Adipocyte (in vitro differentiated cells): ENCODE results near the gene FAM149A.

ENCODE experiments used
- DNase-seq: peaks from one replicate; pipeline ENCODE4 v3.0.0-alpha.2; 2015; ENCODE audit warnings: low read depth
- H3K27me3 ChIP-seq: replicated peaks from 2 replicates; pipeline ENCODE4 v1.7.0; 2013; ENCODE audit warnings: mild to moderate bottlenecking, low read length, moderate library complexity; ENCODE audit not compliant: control insufficient read depth, insufficient read depth
- H3K36me3 ChIP-seq: 2 replicates; pipeline ENCODE4 v1.7.0; 2013; ENCODE audit warnings: low read length, mild to moderate bottlenecking, moderate library complexity; ENCODE audit not compliant: control insufficient read depth, insufficient read depth, severe bottlenecking
- H3K4me1 ChIP-seq: 2 replicates; pipeline ENCODE4 v1.7.0; 2013; ENCODE audit warnings: mild to moderate bottlenecking, low read length, moderate library complexity; ENCODE audit not compliant: control insufficient read depth, insufficient read depth
- H3K4me3 ChIP-seq: 2 replicates; pipeline ENCODE4 v1.7.0; 2013; ENCODE audit warnings: mild to moderate bottlenecking, low read length, moderate library complexity
- H3K9ac ChIP-seq: 2 replicates; pipeline ENCODE4 v1.7.0; 2013; ENCODE audit warnings: mild to moderate bottlenecking, low read length, moderate library complexity
- H3K9me3 ChIP-seq: 2 replicates; pipeline ENCODE4 v1.7.0; 2013; ENCODE audit warnings: mild to moderate bottlenecking, low read length, moderate library complexity; ENCODE audit not compliant: control insufficient read depth

FAM149A gene

DNA sequence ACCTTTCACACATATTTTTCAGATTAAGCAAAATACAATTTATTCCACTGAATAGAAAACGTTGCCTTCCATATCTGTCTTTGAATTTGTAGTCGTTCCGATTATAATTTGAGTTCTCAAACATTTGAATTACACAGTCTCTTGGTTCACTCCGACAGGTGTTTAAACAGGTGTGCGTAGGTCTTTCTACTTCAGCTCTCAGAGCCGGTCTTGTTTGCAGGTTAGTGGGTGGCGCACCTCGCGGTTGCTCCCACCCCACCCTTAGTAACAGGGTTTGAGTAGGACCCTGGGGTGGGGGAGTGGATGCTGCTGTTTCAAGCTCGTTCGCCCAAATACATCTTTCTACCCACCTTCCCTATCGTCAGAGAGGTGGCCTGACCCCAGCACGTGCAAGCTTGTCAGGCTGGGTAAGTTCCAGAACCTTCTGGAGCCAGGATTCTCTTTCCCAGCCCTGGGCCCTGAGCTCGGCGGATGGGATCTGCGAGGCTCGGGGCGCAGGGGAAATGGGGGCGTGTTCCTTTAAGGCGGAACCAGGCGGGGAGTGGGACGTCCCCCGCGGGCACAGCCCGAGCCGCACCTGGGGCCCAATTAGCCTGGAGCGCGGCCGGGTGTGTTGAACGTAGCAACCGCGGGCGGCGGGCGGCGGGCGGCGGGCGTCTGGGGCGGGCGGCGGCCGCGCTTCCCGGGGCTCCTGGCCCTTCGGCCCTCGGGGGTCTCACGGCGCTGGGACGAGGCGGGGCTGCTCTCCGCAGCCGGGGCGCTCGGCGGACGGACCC is at the start of gene FAM149A:
FAM149A (plus strand) TSS at position 591 of the 776 bp plus-strand sequence.
- H3K27me3 ChIP-seq: peaks cover 23% of the 10 kb centered on the region
- H3K4me1 ChIP-seq: peaks cover 8% of the 10 kb centered on the region
- H3K36me3 ChIP-seq: no peaks in the 10 kb centered on the region
- H3K9ac ChIP-seq: no peak within 1 kb of the TSS
- DNase-seq: peak; percentile 26
- H3K4me3 ChIP-seq: peak within 1 kb of the TSS; percentile 61
- H3K9me3 ChIP-seq: no peaks in the 10 kb centered on the region

DNA sequence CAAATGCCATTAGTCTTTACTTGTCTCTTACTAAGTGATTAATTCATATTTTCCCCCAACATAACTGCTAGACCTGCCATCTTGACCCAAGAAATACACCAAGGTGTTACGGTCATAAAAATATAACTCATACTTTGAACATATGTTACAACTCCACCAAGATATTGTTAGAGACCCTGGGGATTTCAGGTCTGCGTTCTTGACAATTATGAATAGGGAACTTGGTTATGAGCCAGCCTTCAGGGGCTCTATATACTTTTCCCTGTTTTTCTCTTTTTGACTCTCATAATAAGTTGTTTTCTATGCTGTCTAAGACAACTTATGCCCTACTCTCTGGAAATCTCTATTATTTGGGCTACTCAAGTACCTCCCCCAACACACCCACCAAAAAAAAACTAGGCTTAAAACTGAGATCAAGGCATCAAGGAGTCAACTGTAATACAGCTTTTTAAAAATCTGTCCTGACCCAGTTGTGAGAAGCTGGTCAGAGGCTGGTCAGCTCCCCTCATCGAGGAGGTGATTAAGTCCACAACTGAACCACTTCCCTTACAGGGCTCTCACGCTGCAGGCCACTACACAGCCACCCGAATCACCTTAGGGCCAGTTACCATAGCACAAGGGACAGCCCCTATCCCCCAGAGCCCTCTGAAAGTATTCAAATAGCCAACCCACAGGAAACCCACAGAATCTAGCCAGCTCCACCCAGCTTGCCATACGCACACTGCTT is 46.1 kb upstream of the FAM149A start:
- H3K9ac ChIP-seq: no peak overlapping the region
- peaks cover 5% of the 10 kb centered on the region for H3K27me3 ChIP-seq
- H3K9me3 ChIP-seq: no peaks in the 10 kb centered on the region
- no peak for DNase-seq
- H3K36me3 ChIP-seq: no peaks in the 10 kb centered on the region
- H3K4me3 ChIP-seq: no peak overlapping the region
- H3K4me1 ChIP-seq: no peaks in the 10 kb centered on the region

DNA sequence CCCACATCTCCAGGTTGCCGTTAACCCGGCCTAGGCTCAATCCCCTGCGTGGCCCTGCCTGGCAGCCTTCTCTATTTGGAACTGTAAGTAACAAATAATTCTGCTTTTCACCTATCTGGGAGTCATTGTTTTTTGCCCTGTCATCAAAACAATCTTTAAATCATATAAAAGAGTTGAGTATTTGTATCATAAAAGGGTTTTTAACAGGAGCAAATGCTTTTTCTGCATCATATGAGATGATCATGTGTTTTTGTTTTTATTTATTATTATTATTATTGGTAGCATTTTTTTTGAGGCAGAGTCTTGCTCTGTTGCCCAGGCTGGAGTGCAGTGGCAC is 45.6 kb upstream of the FAM149A start:
- no peaks in the 10 kb centered on the region for H3K9me3 ChIP-seq
- no peaks in the 10 kb centered on the region for H3K36me3 ChIP-seq
- H3K9ac ChIP-seq: no peak overlapping the region
- no peak overlapping the region for H3K4me3 ChIP-seq
- H3K4me1 ChIP-seq: no peaks in the 10 kb centered on the region
- no peak for DNase-seq
- H3K27me3 ChIP-seq: peaks cover 5% of the 10 kb centered on the region

DNA sequence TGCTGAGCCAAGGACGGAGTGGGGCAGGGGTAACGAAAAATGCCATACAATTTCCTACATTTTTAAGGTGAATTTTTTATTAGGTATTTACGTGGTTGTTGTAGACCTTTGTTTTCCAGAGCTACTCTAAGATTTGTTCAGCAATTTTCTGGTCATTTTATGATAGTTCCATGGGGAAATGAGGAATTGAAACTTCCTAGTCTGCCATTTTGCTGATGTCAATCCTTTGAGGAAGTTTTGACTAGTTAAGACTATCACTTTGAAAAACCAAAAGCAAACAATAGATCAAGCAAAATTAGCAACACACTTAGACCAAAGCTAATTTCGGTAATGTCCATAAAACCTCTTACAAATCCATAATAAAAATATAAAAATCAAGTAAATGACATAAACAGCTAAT is 42.6 kb upstream of the FAM149A start:
- peaks cover 5% of the 10 kb centered on the region for H3K27me3 ChIP-seq
- no peak overlapping the region for H3K9ac ChIP-seq
- H3K9me3 ChIP-seq: no peaks in the 10 kb centered on the region
- no peaks in the 10 kb centered on the region for H3K4me1 ChIP-seq
- no peak for DNase-seq
- H3K4me3 ChIP-seq: no peak overlapping the region
- H3K36me3 ChIP-seq: no peaks in the 10 kb centered on the region

DNA sequence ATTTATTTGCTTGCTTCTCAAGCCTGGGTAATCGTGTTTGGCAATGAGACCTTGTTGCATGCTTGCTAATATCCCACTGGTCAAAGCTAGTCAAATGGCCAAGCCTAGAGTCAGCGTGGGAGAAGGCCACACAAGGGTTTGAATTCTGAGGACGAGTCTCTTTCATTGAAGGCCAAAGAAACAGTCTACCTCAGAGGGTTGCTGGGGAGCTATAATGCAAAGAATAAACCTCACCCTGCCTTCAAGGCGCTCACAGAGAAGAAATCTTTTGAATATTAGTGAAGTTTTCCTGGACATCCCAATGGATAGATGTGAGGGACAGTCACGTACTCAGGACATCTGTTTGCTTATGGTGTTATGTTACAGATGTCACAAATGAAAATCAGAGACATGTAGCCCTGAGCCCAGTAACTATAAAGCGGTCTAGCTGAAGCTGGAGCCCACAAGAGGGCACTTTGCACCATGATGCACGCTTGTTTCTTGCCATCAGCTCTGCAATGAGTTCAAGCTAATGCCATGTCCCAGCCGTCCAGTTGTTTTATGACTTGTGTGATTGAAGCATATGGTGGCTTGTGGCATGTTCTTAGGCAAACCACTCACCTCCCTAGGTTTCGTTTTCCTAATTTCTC is 36.6 kb upstream of the FAM149A start:
- DNase-seq: peak; percentile 73
- H3K9ac ChIP-seq: peak overlapping the region; percentile 84
- no peaks in the 10 kb centered on the region for H3K27me3 ChIP-seq
- peak overlapping the region; percentile 84 for H3K4me3 ChIP-seq
- H3K4me1 ChIP-seq: peaks cover 17% of the 10 kb centered on the region
- H3K36me3 ChIP-seq: no peaks in the 10 kb centered on the region
- no peaks in the 10 kb centered on the region for H3K9me3 ChIP-seq

DNA sequence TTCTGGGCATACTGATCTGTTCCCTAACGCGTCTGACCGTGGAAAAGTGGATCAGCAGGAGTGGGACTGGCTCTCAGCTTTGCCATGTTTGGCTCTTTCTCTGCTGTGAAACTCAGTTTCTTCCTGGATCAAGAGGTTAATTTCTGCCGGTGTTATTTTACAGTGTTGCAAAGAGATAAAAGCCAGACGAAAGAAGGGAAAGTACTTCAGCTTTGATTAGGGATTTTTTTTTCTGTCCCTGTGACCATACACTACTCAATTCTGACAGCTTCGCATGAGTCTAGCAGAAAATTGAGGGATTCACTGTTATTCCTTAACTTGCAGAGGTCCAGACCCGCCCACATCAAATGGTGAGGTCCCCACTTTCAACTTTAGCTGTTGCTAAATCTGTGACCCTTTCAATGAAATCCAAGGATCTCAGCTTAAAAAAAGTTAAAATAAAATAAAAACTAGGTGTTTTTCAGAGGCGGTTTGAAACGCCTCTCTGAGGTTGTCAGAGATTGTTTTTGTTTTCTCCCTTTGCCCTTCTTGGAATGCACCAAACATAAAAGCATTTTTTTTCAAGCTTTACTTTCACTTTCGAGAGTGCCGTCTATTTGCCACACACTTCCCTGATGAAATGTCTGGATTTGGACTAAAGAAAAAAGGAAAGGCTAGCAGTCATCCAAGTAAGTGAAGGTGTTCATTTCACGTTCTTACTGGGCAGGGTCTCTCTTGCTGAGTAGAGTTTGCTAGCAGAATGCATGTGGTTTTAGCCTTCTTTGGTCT is 35.7 kb upstream of the FAM149A start, which contains the start of gene TLR3:
TLR3 (plus strand) TSS at position 576 of the 768 bp plus-strand sequence. CDS start 7,464 bp downstream, outside the sequence.
- Histone ChIP-seq H3K9ac (peak within 1 kb of the TSS; percentile 84), H3K36me3 (no peaks in the 10 kb centered on the region), H3K4me3 (peak within 1 kb of the TSS; percentile 84), H3K9me3 (no peaks in the 10 kb centered on the region), H3K27me3 (no peaks in the 10 kb centered on the region), H3K4me1 (peaks cover 18% of the 10 kb centered on the region)
- DNase-seq: peak; percentile 79

DNA sequence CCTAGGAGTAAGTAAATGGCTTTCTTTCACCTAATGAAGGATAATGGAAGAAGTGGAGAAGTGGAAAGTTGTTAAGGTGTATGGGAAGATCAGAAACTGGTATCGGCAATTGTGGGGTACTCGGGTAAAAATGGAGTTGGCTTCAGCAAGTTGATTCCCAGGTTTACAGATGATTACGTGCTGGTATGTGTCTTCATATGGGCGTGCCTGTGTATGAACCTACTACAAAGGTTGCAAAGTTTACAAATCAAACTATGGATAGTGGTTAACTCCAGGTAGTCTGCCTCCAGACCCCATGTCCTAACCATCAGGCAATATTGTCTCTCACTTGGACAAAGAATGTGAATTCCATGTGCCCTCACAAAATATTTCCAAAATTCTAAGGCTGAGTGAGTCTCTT is 34.8 kb upstream of the FAM149A start:
- Histone ChIP-seq H3K4me3 (peak overlapping the region; percentile 84), H3K36me3 (no peaks in the 10 kb centered on the region), H3K9ac (peak overlapping the region; percentile 84), H3K9me3 (no peaks in the 10 kb centered on the region), H3K4me1 (peaks cover 24% of the 10 kb centered on the region), H3K27me3 (no peaks in the 10 kb centered on the region)
- DNase-seq: no peak

DNA sequence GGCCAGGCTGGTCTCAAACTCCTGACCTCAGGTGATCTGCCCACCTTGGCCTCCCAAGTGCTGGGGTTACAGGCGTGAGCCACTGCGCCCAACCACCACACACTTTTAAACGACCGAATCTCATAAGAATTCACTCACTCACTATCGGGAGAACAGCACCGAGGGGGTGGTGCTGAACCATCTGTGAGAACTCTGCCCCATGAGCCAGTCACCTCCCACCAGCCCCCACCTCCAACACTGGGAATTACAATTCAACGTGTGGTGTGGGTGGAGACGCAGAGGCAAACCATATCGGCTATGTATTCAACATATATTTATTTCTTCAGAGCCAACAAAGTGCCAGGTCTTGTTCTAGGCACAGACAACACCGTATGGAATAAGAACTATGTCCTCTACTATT is 32.0 kb upstream of the FAM149A start:
- no peak for DNase-seq
- peaks cover 24% of the 10 kb centered on the region for H3K4me1 ChIP-seq
- no peaks in the 10 kb centered on the region for H3K36me3 ChIP-seq
- no peaks in the 10 kb centered on the region for H3K27me3 ChIP-seq
- no peaks in the 10 kb centered on the region for H3K9me3 ChIP-seq
- H3K9ac ChIP-seq: no peak overlapping the region
- no peak overlapping the region for H3K4me3 ChIP-seq

DNA sequence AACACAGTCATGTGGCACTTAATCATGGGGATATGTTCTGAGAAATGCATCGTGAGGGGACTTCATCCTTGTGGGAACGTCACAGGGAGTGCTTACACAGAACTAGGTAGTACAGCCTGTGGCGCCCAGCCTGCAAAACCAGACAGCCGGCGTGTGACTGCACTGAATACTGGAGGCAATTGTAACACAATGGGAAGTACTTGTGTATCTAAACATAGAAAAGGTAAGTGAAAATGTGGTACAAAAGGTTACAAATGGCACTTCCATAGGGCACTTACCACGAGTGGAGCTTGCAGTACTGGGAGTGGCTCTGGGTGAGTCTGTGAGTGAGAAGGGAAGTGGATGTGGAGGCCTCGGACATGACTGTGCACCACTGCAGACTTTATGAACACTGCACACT is 30.3 kb upstream of the FAM149A start:
- Histone ChIP-seq H3K27me3 (no peaks in the 10 kb centered on the region), H3K36me3 (no peaks in the 10 kb centered on the region), H3K9me3 (no peaks in the 10 kb centered on the region), H3K4me3 (no peak overlapping the region), H3K4me1 (peaks cover 14% of the 10 kb centered on the region), H3K9ac (no peak overlapping the region)
- DNase-seq: no peak

DNA sequence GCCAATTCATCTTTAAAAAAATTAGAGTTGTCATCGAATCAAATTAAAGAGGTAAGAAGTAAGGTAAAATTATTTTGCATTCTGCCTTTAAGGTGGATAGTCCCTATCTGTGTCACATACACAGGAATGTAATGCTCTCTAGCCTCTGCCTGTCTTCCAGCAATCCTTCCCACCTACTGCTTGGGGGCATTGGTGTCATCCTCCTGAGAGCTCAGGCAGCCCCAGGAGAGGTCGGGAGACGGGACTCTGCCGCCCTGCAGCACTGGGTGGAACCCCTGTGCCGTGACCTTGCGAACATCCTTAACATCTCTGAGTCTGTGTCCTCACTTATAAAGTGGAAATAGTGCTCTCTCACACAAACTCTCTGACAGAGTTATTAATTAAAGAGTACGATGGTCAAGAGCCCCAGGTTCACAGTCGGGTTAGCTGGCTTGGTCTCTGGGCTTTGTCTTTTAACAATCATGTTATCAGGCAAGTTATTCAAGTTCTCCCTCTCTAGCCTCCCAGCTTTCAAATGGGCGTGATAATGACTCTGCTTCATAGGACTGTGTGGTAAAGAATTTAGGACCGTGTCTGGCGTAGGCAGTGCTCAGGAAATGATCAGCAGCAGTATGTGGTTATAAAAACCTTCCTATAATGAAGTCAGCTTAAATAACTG is 25.4 kb upstream of the FAM149A start:
- no peak overlapping the region for H3K9ac ChIP-seq
- no peak for DNase-seq
- no peak overlapping the region for H3K4me3 ChIP-seq

More for the DNA sequence above, 25.4 kb upstream of the FAM149A start:
- Histone ChIP-seq H3K4me1 (peaks cover 2% of the 10 kb centered on the region), H3K27me3 (no peaks in the 10 kb centered on the region), H3K9me3 (no peaks in the 10 kb centered on the region), H3K36me3 (no peaks in the 10 kb centered on the region)
